Type B pancreatic cell (in vitro differentiated cells): ENCODE results near the gene VCP. TPM values are rescaled to one million over a fixed set of nuclear protein-coding genes. Genes with fewer than 3 reads are reported as not detected.

Source experiments
- DNase-seq: peaks from one replicate; pipeline ENCODE4 v3.0.0; 2021; ENCODE audit warnings: mixed read lengths; ENCODE audit not compliant: unreplicated experiment; ENCODE audit errors: extremely low spot score
- H3K27ac Mint-ChIP-seq: 2 replicates; pipeline ENCODE4 v1.8.0; 2021; ENCODE audit warnings: mild to moderate bottlenecking, mixed read lengths
- H3K27me3 Mint-ChIP-seq: 2 replicates; pipeline ENCODE4 v1.8.0; 2021; ENCODE audit warnings: mixed read lengths
- H3K36me3 Mint-ChIP-seq: 2 replicates; pipeline ENCODE4 v1.8.0; 2021; ENCODE audit warnings: mixed read lengths
- H3K4me1 Mint-ChIP-seq: one replicate; pipeline ENCODE4 v1.8.0; 2021; ENCODE audit warnings: mixed read lengths; ENCODE audit not compliant: unreplicated experiment
- H3K4me3 Mint-ChIP-seq: 2 replicates; pipeline ENCODE4 v1.8.0; 2021; ENCODE audit warnings: mild to moderate bottlenecking, mixed read lengths
- H3K9me3 Mint-ChIP-seq: 2 replicates; pipeline ENCODE4 v1.8.0; 2021; ENCODE audit warnings: mixed read lengths
- CTCF ChIP-seq: fragments of 200-600 bp; sonication (generic); conservative IDR thresholded peaks from 2 replicates; pipeline ENCODE4 v1.5.0; 2021; ENCODE audit warnings: antibody characterized with exemption, mild to moderate bottlenecking
- total RNA-seq: library from RNA; stranded (reverse); gene quantifications from 2 replicates; pipeline ENCODE4 v1.2.1, GENCODE V29; 2021; ENCODE audit warnings: low replicate concordance

VCP gene
- total RNA-seq, 1 donor from 2014 or later = 285 TPM

- no peaks in the 10 kb centered on the region for H3K27me3 Mint-ChIP-seq
- no peak for DNase-seq
- H3K4me3 Mint-ChIP-seq = no peak overlapping the region
Observed at GRCh38 chr9:35048511-35048910, 23.9 kb downstream of the VCP start.

GRCh38 chr9:35044071-35044470 lies 28.4 kb downstream of the VCP start:
- Mint-ChIP-seq H3K4me3 (no peak overlapping the region), H3K27ac (no peak overlapping the region), H3K9me3 (no peaks in the 10 kb centered on the region), H3K36me3 (peaks cover 30% of the 10 kb centered on the region), H3K4me1 (peaks cover 7% of the 10 kb centered on the region), H3K27me3 (no peaks in the 10 kb centered on the region)
- no peak for TF ChIP-seq CTCF
- no peak for DNase-seq

More at GRCh38 chr9:35048511-35048910, 23.9 kb downstream of the VCP start:
- H3K9me3 Mint-ChIP-seq = no peaks in the 10 kb centered on the region
- H3K27ac Mint-ChIP-seq = no peak overlapping the region
- peaks cover 35% of the 10 kb centered on the region for H3K36me3 Mint-ChIP-seq
- no peak for TF ChIP-seq CTCF
- H3K4me1 Mint-ChIP-seq = no peaks in the 10 kb centered on the region

- H3K27ac Mint-ChIP-seq = no peak overlapping the region
- H3K36me3 Mint-ChIP-seq = peaks cover 20% of the 10 kb centered on the region
- DNase-seq = no peak
- H3K27me3 Mint-ChIP-seq = no peaks in the 10 kb centered on the region
- no peak overlapping the region for H3K4me3 Mint-ChIP-seq
- no peaks in the 10 kb centered on the region for H3K9me3 Mint-ChIP-seq
- H3K4me1 Mint-ChIP-seq = peaks cover 7% of the 10 kb centered on the region
- TF ChIP-seq CTCF = no peak
Observed at GRCh38 chr9:35042891-35043545, 29.4 kb downstream of the VCP start.

- Mint-ChIP-seq H3K36me3 (peaks cover 19% of the 10 kb centered on the region), H3K4me3 (no peak overlapping the region), H3K27ac (peak overlapping the region; percentile 23), H3K27me3 (no peaks in the 10 kb centered on the region), H3K4me1 (peaks cover 7% of the 10 kb centered on the region), H3K9me3 (no peaks in the 10 kb centered on the region)
- TF ChIP-seq CTCF = no peak
- DNase-seq = no peak
Observed at GRCh38 chr9:35042081-35042604, 30.3 kb downstream of the VCP start.

- no peak for DNase-seq
- Mint-ChIP-seq H3K9me3 (no peaks in the 10 kb centered on the region), H3K4me1 (no peaks in the 10 kb centered on the region), H3K4me3 (no peak overlapping the region), H3K27me3 (no peaks in the 10 kb centered on the region), H3K27ac (no peak overlapping the region), H3K36me3 (peaks cover 6% of the 10 kb centered on the region)
- TF ChIP-seq CTCF = no peak
Observed at GRCh38 chr9:35035851-35036701, 36.3 kb downstream of the VCP start.
